HL-60 (cell line): Measurements from ENCODE around the gene PPP1R12B.
"Not testable (repeated sequence)": the region's sequence is repeated elsewhere in the genome, so short reads cannot be mapped to it uniquely, and the experiment has no call there.

Experiments used
- POLR2AphosphoS5 ChIP-seq: IDR thresholded peaks from 2 replicates; pipeline ENCODE4 v1.6.1; 2012; ENCODE audit warnings: low read depth
- TF ChIP-seq, protein P1 (sequence below): IDR thresholded peaks from one replicate; pipeline ENCODE4 v1.5.1; 2011; ENCODE audit warnings: low read length, control low read depth, inconsistent platforms; ENCODE audit not compliant: insufficient read depth

DNA sequence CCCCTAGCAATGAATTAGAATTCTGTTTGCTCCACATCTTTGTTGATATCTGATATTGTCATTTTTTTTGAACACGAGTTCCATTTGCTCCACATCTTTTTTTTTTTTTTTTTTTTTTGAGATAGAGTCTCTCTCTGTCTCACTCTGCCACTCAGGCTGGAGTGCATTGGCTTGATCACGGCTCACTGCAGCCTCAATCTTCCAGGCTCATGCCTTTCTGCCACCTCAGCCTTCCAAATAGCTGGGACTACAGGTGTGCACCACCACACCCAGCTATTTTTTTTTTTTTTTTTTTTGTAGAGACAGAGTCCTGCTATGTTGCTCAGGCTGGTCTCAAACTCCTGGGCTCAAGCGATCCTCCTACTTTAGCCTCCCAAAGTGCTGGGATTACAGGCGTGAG, 22.4 kb downstream of the PPP1R12B start:
- TF ChIP-seq, protein P1, sequence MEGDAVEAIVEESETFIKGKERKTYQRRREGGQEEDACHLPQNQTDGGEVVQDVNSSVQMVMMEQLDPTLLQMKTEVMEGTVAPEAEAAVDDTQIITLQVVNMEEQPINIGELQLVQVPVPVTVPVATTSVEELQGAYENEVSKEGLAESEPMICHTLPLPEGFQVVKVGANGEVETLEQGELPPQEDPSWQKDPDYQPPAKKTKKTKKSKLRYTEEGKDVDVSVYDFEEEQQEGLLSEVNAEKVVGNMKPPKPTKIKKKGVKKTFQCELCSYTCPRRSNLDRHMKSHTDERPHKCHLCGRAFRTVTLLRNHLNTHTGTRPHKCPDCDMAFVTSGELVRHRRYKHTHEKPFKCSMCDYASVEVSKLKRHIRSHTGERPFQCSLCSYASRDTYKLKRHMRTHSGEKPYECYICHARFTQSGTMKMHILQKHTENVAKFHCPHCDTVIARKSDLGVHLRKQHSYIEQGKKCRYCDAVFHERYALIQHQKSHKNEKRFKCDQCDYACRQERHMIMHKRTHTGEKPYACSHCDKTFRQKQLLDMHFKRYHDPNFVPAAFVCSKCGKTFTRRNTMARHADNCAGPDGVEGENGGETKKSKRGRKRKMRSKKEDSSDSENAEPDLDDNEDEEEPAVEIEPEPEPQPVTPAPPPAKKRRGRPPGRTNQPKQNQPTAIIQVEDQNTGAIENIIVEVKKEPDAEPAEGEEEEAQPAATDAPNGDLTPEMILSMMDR, result not testable (repeated sequence)
- TF ChIP-seq POLR2AphosphoS5, result not testable (repeated sequence)
